Endothelial cell of umbilical vein (primary cell): ENCODE measurements around the gene MIOS. TPM values are rescaled to one million over a fixed set of nuclear protein-coding genes. Genes with fewer than 3 reads are reported as not detected.

Experiments used
- BruUV-seq: library from RNA; stranded (reverse); fragments of 400-500 nt; replicated peaks from 2 replicates; lab custom pipeline; 2021; lab: Mats Ljungman, UMichigan
- CTCF ChIA-PET: fragments of 300-600, 350-600 bp; sonication (Branson Sonifier 250); formaldehyde crosslinking; loops from one replicate; lab custom pipeline; 2021; ENCODE audit warnings: antibody characterized with exemption, inconsistent platforms; lab: Charles Lee
- POLR2A ChIA-PET: fragments of 300-600, 350-600 bp; sonication (Branson Sonifier 250); formaldehyde crosslinking; loops from one replicate; lab custom pipeline; 2021; ENCODE audit warnings: antibody characterized with exemption, inconsistent platforms; lab: Charles Lee
- DNase-seq: peaks from one replicate; pipeline ENCODE4 v3.0.0-alpha.2; 2011; ENCODE audit warnings: low read depth, low spot score
- FAIRE-seq: peaks from 2 replicates; lab custom pipeline; 2011; peaks lifted over from hg19 to GRCh38; lab: Jason Lieb, UNC
- H2AFZ ChIP-seq: 2 replicates; pipeline ENCODE4 v1.6.0; 2012; ENCODE audit warnings: low read depth, low read length, control low read depth, inconsistent platforms
- H3K27ac ChIP-seq: 2 replicates; pipeline ENCODE4 v1.5.1; 2011; ENCODE audit warnings: low read depth, mild to moderate bottlenecking, control low read depth, low read length, moderate library complexity; ENCODE audit not compliant: insufficient read depth
- H3K27me3 ChIP-seq, 2 experiments: 2 replicates each; pipeline versions ENCODE4 v1.6.0 to v1.6.1; 2011; ENCODE audit warnings: low read length in 2 of 2, mixed read lengths in 1 of 2; ENCODE audit not compliant: control insufficient read depth in 2 of 2, insufficient read depth in 2 of 2
- H3K36me3 ChIP-seq, 2 experiments: 2 replicates in 1 of 2; 3 replicates in 1 of 2; pipeline ENCODE4 v1.5.1; 2011; ENCODE audit warnings: low read length in 2 of 2, mild to moderate bottlenecking in 1 of 2, moderate library complexity in 1 of 2; ENCODE audit not compliant: control insufficient read depth in 2 of 2, insufficient read depth in 2 of 2; ENCODE audit errors: extremely low read depth in 1 of 2
- H3K4me1 ChIP-seq: 3 replicates; pipeline ENCODE4 v1.5.1; 2011; ENCODE audit warnings: mild to moderate bottlenecking, low read length; ENCODE audit not compliant: control insufficient read depth, insufficient read depth; ENCODE audit errors: extremely low read depth
- H3K4me2 ChIP-seq: 2 replicates; pipeline ENCODE4 v1.6.1; 2011; ENCODE audit warnings: low read length, control low read depth, mixed read lengths; ENCODE audit not compliant: insufficient read depth
- H3K4me3 ChIP-seq, 3 experiments: fragments of 200-600 bp in 1 of 3; sonication (generic), shearing (Covaris generic) in 1 of 3; replicated peaks in 1 of 3; 2 replicates each; pipeline ENCODE4 v1.5.1; 2011 to 2016; ENCODE audit warnings: control low read depth in 3 of 3, low read length in 3 of 3, mild to moderate bottlenecking in 2 of 3, inconsistent platforms in 1 of 3, low read depth in 1 of 3, moderate library complexity in 1 of 3; ENCODE audit not compliant: insufficient read depth in 1 of 3
- H3K79me2 ChIP-seq: 2 replicates; pipeline ENCODE4 v1.6.0; 2012; ENCODE audit warnings: low read length, inconsistent platforms; ENCODE audit not compliant: control insufficient read depth, insufficient read depth
- H3K9ac ChIP-seq: replicated peaks from 2 replicates; pipeline ENCODE3; 2011; ENCODE audit warnings: low read length, control low read depth; ENCODE audit not compliant: insufficient read depth; ENCODE audit errors: extremely low read depth
- H3K9me1 ChIP-seq: replicated peaks from 3 replicates; pipeline ENCODE4 v1.6.0; 2011; ENCODE audit warnings: mild to moderate bottlenecking, low read length; ENCODE audit not compliant: control insufficient read depth, insufficient read depth; ENCODE audit errors: extremely low read depth
- H3K9me3 ChIP-seq: replicated peaks from 2 replicates; pipeline ENCODE4 v1.5.1; 2012; ENCODE audit warnings: low read length, inconsistent platforms; ENCODE audit not compliant: control insufficient read depth, insufficient read depth
- H4K20me1 ChIP-seq: replicated peaks from 2 replicates; pipeline ENCODE3; 2011; ENCODE audit warnings: mild to moderate bottlenecking, low read length; ENCODE audit not compliant: control insufficient read depth, insufficient read depth; ENCODE audit errors: extremely low read depth
- CTCF ChIP-seq, 2 donors: IDR thresholded peaks; 1 replicate in 1 of 2; 2 replicates in 1 of 2; pipeline ENCODE4 v1.5.1; 2011; ENCODE audit warnings: low read length in 2 of 2, mild to moderate bottlenecking in 2 of 2, moderate library complexity in 2 of 2, control low read depth in 1 of 2, inconsistent platforms in 1 of 2, low read depth in 1 of 2; ENCODE audit not compliant: insufficient read depth in 1 of 2; ENCODE audit errors: extremely low read depth in 1 of 2
- EZH2 ChIP-seq: IDR thresholded peaks from 2 replicates; pipeline ENCODE4 v1.6.1; 2012; ENCODE audit warnings: borderline replicate concordance, low read depth, mild to moderate bottlenecking, moderate library complexity, low read length, inconsistent platforms; ENCODE audit not compliant: severe bottlenecking
- FOS ChIP-seq: IDR thresholded peaks from 2 replicates; pipeline ENCODE4 v1.6.1; 2011; ENCODE audit warnings: mild to moderate bottlenecking, low read length, moderate library complexity, borderline replicate concordance; ENCODE audit not compliant: insufficient read depth
- GATA2 ChIP-seq: IDR thresholded peaks from 2 replicates; pipeline ENCODE4 v1.7.0; 2011; ENCODE audit warnings: low read depth, mild to moderate bottlenecking, moderate library complexity, mixed read lengths, low read length; ENCODE audit not compliant: insufficient read length, insufficient read depth
- JUN ChIP-seq: IDR thresholded peaks from 2 replicates; pipeline ENCODE4 v1.6.1; 2011; ENCODE audit warnings: borderline replicate concordance, low read depth; ENCODE audit not compliant: insufficient read length, insufficient read depth
- MAX ChIP-seq: IDR thresholded peaks from 2 replicates; pipeline ENCODE4 v1.6.1; 2011; ENCODE audit not compliant: insufficient read depth, insufficient read length
- MYC ChIP-seq: IDR thresholded peaks from one replicate; pipeline ENCODE4 v1.6.1; 2011; ENCODE audit warnings: mild to moderate bottlenecking, low read depth, low read length
- POLR2A ChIP-seq: IDR thresholded peaks from 2 replicates; pipeline ENCODE4 v1.6.1; 2012; ENCODE audit warnings: low read depth, mild to moderate bottlenecking, control low read depth, low read length
- POLR2AphosphoS5 ChIP-seq: IDR thresholded peaks from 2 replicates; pipeline ENCODE4 v1.6.1; 2012; ENCODE audit warnings: low read depth, mild to moderate bottlenecking, control low read depth, low read length, moderate library complexity; ENCODE audit not compliant: insufficient read depth
- dilution Hi-C: fragments of 300-500 bp; cut with MboI; formaldehyde crosslinking; loops from one replicate; pipeline ENCODE4 v1.15.0; 2019; ENCODE audit warnings: low sequenced_read_pairs; ENCODE audit not compliant: extremely low pct_ligation_motif_present
- intact Hi-C: fragments of 100-400 bp; cut with micrococcal nuclease; formaldehyde crosslinking; loops from one replicate; pipeline ENCODE4 v1.10.0; 2022
- polyA plus RNA-seq, 4 experiments: library from polyadenylated mRNA; depleted of rRNA in 3 of 4; stranded (reverse) in 3 of 4; unstranded in 1 of 4; fragments of >200 nt; gene quantifications; 2 replicates each; pipeline versions ENCODE4 v1.2.1 to v1.2.3, GENCODE V29; 2011 to 2012; ENCODE audit warnings: missing spikeins in 1 of 4
- total RNA-seq: library from RNA; stranded (reverse); gene quantifications from 2 replicates; pipeline ENCODE4 v1.2.3, GENCODE V29; 2021

Gene MIOS
- total and polyA plus RNA-seq, 2 donors (not counting 3 experiments of a cell fraction or from before 2014, with no cell fraction given): 8.5 to 16.8 TPM

GRCh38 chr7:7552199-7552598, 14.5 kb upstream of the MIOS start:
- Histone ChIP-seq H3K9me3 (no peaks in the 10 kb centered on the region), H3K36me3 (no peaks in the 10 kb centered on the region), H3K79me2 (no peaks in the 10 kb centered on the region), H3K27ac (no peak overlapping the region), H3K9ac (no peak overlapping the region), H3K4me1 (peaks cover 2% of the 10 kb centered on the region), H3K4me3 (no peak overlapping the region), H2AFZ (no peak overlapping the region), H3K9me1 (no peaks in the 10 kb centered on the region), H3K27me3 (no peaks in the 10 kb centered on the region), H4K20me1 (no peaks in the 10 kb centered on the region), H3K4me2 (no peak overlapping the region)
- TF ChIP-seq POLR2A: no peak
- no peak for TF ChIP-seq MYC
- TF ChIP-seq POLR2AphosphoS5: no peak
- no peak for TF ChIP-seq JUN
- TF ChIP-seq GATA2: no peak
- TF ChIP-seq MAX: no peak
- TF ChIP-seq FOS: no peak
- intact Hi-C loops (no loop called here), dilution Hi-C loops (no loop called here)
- BruUV-seq: no TSS peak
- ChIA-PET POLR2A (no interaction called here), CTCF (interaction anchor here (2.4 kb wide), 1 partner anchor 128 kb away, joined by 8 read pairs; no protein-coding TSS in a partner anchor)
- FAIRE-seq: no peak
- DNase-seq: no peak

- DNase-seq (no peak), FAIRE-seq (no peak)
- Histone ChIP-seq H3K79me2 (no peaks in the 10 kb centered on the region), H3K4me1 (peaks cover 2% of the 10 kb centered on the region), H3K4me3 (no peak overlapping the region), H3K4me2 (no peak overlapping the region), H2AFZ (no peak overlapping the region), H3K36me3 (no peaks in the 10 kb centered on the region), H3K9me1 (no peaks in the 10 kb centered on the region), H3K9me3 (no peaks in the 10 kb centered on the region), H3K27ac (no peak overlapping the region), H3K27me3 (no peaks in the 10 kb centered on the region), H4K20me1 (no peaks in the 10 kb centered on the region), H3K9ac (no peak overlapping the region)
- BruUV-seq: no TSS peak
- intact Hi-C loops: no loop called here
- POLR2A ChIA-PET: no interaction called here
- CTCF ChIA-PET: no interaction called here
- dilution Hi-C loops: no loop called here
- TF ChIP-seq EZH2 (no peak), FOS (no peak), CTCF (IDR thresholded peaks at IDR 0.05; ENCODE audit: extremely low read depth in 1 of 2, insufficient read depth in 1 of 2, low read depth in 1 of 2, low read length in 2 of 2) (no peak), GATA2 (no peak), POLR2A (no peak), JUN (no peak), MAX (no peak), MYC (no peak), POLR2AphosphoS5 (no peak)
Measured at GRCh38 chr7:7553386-7553785, 13.3 kb upstream of the MIOS start.
